NCI-H2227 (cell line): ENCODE measurements around the gene CFAP97D1.

ENCODE experiments used
- DNase-seq: peaks from one replicate; lab custom pipeline; 2025; ENCODE audit not compliant: unreplicated experiment; lab: John Stamatoyannopoulos, UW

The CFAP97D1 gene

GRCh38 chr17:43767713-43768059, 12.5 kb upstream of the CFAP97D1 start:
- no peak for DNase-seq

DNA sequence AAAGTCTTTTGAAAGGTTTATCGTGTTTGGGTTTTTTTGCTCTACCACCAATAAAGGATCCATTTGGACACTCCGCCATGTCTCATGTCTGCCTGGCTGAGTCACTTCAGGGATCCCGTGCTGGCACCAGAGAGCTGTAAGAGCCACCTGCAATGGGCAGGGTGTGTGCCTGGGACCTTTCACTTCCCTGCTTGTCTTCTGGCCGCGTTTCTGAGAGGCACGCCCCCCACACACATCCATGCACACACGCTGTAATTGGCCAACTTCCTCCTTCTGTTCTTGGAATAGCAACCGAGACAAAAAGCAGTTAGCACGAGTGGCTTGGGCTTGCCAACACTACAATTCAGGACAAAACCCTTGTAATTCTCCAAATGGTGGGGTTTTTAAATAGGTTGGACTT, 11.9 kb upstream of the CFAP97D1 start:
- no peak for DNase-seq

DNA sequence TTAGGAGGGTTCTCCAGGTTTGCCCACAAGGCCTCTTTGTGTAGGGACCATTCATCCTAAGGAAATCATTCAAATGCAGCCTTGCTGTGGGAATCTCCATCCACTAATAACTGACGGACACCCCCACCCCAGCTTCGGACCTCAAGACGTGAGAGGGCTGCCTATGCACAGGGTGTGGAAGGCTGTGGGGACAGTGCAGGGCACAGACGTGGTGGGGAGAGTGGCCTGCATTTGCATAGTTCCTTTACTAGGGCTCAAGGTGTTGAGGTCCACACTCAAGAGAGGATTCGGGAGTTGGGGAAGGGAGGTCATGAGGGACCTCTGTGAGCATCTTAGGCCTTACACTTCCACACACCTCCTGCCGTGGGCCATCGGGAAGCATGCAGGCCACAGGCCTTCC, 11.3 kb upstream of the CFAP97D1 start:
- no peak for DNase-seq

DNA sequence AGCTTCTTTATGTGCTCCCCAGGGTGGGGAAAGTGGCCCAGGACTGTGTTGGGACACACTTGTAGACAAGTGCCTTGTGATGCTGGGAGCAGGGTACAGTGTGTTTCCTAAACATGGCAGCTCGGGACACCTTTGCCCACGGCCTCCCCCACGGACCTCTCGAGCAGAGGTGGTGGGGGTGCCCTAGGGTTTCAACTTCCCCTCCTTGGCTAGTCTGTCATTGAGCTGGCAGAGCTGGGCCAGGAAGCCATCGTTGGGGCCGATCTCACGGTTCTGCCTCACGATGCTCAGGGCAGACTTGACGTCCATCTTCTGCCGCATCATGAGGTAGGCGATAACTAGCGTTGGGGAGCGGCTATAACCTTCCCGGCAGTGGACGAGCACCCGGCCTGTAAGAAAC, 10.8 kb upstream of the CFAP97D1 start:
- no peak for DNase-seq

- DNase-seq: no peak
These were observed 10.4 kb upstream of the CFAP97D1 start for GRCh38 chr17:43769859-43770258.

DNA sequence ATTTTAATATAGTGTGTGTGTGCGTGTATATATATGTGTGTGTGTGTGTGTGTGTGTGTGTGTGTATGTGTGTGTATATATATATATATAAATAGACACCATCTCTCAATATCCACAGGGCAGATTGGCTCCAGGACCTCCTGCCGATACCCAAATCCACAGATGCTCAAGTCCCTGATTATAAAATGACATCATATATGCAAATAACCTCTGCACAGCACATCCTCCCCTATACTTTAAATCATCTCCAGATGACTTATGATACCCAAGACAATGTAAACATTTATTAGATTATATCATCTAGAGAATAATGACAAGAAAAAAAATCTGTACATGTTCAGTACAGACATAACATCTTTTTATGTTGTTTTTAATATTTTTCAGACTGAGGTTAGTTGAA, 9.3 kb upstream of the CFAP97D1 start:
- DNase-seq: no peak

GRCh38 chr17:43771463-43771862, 8.8 kb upstream of the CFAP97D1 start:
- DNase-seq: no peak

DNA sequence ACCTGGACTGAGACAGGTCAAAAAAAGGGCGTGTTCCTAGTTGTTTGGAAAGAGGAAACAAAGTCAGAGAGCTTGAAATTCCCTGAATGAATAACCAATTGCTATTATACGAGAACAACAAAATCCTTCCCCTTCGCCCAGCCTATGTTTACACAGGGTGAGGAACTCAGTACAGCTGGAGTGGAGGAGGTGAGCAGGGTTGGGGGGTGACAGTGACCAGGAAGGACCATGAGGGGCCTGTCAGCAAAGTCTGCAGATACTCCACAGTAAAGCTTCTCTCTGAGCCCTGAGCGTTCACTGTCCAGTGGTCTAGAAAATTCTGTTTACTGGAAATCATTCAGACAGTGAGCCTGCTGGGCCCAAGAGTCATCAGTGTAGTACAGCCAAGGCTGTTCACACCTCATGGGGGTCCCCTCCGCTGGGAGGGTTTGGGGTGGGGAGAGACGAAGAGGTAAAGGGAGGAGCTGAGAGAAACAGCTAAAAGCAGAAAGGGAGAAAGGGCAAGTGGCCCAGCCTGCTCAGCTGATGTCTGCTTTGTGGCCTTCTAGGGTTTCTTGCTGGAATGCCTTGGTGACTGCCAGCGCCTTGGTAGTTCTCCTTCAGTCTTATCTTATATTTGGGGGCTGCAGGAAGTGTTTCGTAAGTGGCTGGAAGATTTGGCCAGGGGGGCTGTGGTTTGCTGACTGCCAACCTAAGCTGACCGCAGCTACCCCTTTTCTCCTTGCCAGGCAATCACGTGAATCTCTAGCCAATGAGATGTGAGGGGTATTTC, 7.2 kb upstream of the CFAP97D1 start:
- DNase-seq: no peak

DNA sequence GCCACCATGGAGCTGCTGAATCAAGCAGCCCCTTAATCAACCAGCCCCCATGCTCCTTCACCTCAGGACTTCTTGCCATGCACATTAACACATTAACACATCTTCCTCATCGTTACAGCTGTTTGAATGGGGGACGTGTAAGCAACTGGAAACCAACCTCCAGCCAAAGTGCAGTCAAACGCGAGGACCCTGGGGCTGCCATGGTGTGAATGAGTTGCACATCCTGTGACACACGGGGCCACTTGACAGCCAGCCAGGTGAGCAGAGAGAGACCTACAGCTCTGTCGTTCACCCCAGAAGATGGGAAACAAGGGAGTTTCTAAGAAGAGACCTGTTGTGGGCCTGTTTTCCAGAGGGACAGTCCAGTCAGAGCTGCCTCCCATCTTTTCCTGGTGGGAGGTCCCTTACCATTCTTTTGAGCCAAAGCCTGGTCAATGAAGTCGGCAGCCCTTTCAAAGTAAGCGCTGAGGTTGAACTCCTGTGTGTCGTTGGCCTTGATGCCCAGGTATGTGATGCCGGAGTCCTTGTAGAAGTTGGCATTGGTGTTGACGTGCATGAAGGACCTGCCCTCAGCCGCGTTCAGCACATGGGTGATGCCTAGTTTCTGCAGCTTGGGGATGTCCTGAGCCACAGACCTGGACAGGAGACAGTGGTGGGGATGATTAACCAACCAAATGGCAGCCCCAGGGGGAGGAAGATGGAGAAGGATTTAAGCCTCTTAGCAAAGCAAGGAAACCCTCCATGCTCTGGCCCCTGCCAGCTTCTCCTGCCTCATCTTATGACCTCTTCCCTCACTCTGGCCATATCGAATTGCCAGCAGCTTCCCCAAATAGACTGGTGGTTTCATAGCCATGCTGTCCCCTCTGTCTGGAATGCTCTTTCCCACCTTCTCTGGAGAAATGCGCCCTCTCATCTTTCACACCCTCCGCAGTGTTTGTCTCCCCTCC, 5.7 kb upstream of the CFAP97D1 start:
- no peak for DNase-seq

GRCh38 chr17:43778337-43779144, 1.7 kb upstream of the CFAP97D1 start, which contains the start of gene DUSP3:
Gene DUSP3, minus strand, starts transcription at chr17:43778977. Its CDS starts 53 bp downstream, at chr17:43778924.
- peak; percentile 95 for DNase-seq

- no peak for DNase-seq
These were observed 800 bp upstream of the CFAP97D1 start for GRCh38 chr17:43779145-43780125.

DNA sequence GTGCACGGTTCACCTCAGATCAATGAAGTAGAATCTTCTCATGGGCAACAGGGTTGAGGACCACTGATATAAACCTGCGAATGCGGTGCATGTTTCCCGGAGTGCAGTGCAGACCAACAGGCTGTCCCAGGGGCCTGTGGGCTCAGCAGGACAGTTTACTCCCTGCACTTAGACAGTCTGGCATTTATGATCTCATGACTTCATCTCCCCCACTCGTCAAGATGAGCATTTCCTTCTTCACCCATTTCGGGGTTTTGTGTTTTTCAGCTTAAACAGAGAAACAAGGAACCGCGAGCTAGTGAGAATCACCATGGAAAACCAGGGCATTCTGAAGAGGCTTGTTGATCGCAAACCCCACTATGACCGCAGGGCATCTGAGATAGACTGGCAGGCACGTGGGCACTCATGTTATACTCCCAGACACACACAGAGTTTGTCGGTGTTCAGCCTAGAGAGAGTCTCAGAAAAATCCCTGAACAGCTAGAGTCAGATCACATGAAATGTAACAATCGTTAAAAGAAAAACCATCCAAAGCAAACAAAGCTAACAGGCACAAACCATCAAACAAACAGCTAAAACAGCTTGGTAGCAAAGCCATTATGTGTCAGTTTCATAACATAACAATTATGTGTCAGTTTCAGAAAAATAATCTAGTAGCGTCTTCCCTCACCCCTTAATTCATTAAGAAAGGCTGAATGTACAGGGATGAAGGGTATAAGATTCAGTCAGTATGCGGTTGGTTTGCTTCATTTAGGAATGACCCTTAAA, 2.9 kb downstream of the CFAP97D1 start:
- no peak for DNase-seq

GRCh38 chr17:43784068-43784467, 3.8 kb downstream of the CFAP97D1 start:
- DNase-seq: no peak

GRCh38 chr17:43784628-43785101, 4.4 kb downstream of the CFAP97D1 start:
- DNase-seq: no peak

DNA sequence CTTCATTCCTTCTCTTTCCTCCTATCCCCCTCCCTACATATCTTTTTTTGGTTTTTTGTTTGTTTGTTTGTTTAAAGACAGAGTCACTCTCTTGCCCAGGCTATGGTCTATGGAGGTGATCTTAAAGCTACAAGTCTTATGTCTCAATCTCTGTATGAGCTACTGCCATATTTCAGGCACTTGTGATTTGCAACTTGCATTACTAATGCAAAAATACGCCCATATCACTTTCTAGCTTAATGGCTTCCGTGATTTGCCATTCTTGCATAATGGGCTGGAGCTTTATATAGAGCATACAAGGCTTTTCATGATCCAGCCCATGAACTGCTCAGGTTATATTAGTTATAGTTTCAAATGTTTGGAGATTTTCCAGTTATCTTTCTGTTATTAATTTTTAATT, 7.5 kb downstream of the CFAP97D1 start:
- DNase-seq: no peak

- DNase-seq: no peak
These were observed 8.3 kb downstream of the CFAP97D1 start for GRCh38 chr17:43788540-43788939.

GRCh38 chr17:43789482-43789881, 9.2 kb downstream of the CFAP97D1 start:
- DNase-seq: no peak

- no peak for DNase-seq
These were observed 10.2 kb downstream of the CFAP97D1 start for GRCh38 chr17:43790311-43790940.

DNA sequence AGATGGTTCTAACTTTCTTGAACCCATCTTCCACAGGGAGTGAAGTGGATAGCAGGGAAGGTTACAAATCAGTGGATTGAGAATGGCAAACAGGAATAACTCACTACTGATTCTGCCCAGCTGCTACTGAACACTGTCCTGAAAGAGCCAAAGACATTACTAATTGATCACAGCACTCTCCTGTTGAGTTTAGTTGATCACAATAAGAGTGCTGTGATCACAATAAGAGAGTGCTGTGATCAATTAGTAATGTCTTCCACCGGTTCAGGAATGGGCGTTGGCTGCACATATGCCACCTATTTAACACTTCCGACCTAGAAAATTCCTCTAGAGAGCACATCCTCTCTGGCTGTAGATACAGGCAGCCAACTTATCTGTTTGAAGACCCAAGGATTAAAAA, 11.4 kb downstream of the CFAP97D1 start:
- peak; percentile 24 for DNase-seq
